ENCODE results near the gene PTPRM.

Gene PTPRM

GRCh38 chr18:8261651-8262091 lies 694.6 kb downstream of the PTPRM start:
- no peak for FAIRE-seq
- DNase-seq (ENCODE audit: low spot score) = no peak

GRCh38 chr18:8262221-8262620 lies 695.1 kb downstream of the PTPRM start:
- DNase-seq (ENCODE audit: low spot score) (no peak), FAIRE-seq (no peak)

- FAIRE-seq = no peak
Observed at GRCh38 chr18:8264116-8264515, 697.0 kb downstream of the PTPRM start.

GRCh38 chr18:8264861-8265411 lies 697.8 kb downstream of the PTPRM start:
- DNase-seq (ENCODE audit: low spot score) (no peak), FAIRE-seq (no peak)

More at GRCh38 chr18:8264116-8264515, 697.0 kb downstream of the PTPRM start:
- no peak for DNase-seq (ENCODE audit: low spot score)

- DNase-seq (ENCODE audit: low spot score) (no peak), FAIRE-seq (no peak)
Observed at GRCh38 chr18:8272254-8272653, 705.1 kb downstream of the PTPRM start.

GRCh38 chr18:8274370-8274769 lies 707.3 kb downstream of the PTPRM start:
- no peak for DNase-seq (ENCODE audit: low spot score)
- no peak for FAIRE-seq

DNA sequence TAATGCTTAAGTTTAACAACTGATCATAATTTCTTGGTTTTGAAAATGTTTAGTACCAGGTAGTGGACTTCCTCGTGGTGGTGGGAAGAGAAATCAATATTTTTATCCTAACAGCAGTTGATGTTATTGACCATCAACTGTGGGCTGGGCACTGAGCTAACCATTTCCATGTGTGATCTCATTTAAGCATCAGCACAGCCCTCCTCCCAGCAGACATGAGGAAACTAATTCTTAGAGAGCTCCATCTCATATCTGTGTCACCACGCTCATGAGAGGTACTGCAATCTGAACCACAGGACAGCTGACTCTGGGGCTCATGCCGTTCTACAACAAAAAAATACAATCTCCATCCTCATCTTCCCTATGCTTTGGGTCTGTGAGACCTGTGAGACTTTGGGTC lies 709.3 kb downstream of the PTPRM start:
- DNase-seq (ENCODE audit: low spot score) (no peak), FAIRE-seq (no peak)

GRCh38 chr18:8277270-8277669 lies 710.2 kb downstream of the PTPRM start:
- no peak for DNase-seq (ENCODE audit: low spot score)
- FAIRE-seq = no peak

DNA sequence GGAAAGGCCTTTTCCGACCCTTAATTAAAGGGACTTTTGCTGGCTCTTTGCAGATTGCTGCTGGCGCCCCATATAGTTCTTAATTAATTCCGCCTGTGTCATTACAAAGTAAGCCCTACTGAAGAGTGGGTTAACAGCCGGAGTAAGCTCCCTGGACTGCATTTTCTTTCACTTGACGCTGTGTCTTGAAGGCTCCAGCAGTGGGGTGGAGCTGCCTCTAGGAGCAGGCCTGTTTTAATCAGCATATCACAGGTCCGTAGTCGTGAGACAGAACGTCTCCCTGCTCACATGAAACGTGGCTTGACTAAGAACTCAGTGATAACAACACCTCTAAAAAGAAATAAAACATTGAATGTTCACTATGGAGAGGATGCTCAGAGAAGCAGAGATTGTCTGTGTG lies 712.2 kb downstream of the PTPRM start:
- FAIRE-seq = no peak

DNA sequence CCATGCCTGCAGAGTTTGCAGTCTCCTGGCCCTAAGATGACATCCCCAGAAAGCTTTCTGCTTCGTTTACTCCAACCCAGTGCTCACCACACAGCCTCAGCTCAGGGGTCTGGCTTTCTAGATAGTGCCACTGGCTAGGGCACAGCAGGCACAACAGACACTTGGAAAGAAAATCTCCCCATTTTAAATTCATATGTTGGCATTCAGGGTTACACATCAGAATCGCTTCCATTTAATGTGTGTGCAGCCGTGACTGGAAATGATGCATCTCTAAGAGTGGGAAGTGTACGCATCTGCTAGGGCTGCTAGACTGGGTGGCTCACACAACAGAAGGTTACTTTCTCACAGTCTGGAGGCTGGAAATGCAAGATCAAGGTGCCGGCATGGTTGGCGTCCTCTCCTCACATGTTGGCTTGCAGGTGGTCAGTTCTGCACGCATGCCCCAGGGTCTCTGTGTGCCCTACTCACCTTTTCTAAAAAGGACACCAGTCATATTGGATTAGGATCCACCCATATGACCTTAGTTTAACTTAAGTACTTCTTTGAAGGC lies 712.7 kb downstream of the PTPRM start:
- no peak for DNase-seq (ENCODE audit: low spot score)
- FAIRE-seq = no peak

More for the DNA sequence above, 712.2 kb downstream of the PTPRM start:
- DNase-seq (ENCODE audit: low spot score) = no peak

- FAIRE-seq (no peak), DNase-seq (ENCODE audit: low spot score) (no peak)
Observed at GRCh38 chr18:8283891-8284585, 716.9 kb downstream of the PTPRM start.

- no peak for DNase-seq (ENCODE audit: low spot score)
- no peak for FAIRE-seq
Observed at GRCh38 chr18:8286303-8286702, 719.2 kb downstream of the PTPRM start.

DNA sequence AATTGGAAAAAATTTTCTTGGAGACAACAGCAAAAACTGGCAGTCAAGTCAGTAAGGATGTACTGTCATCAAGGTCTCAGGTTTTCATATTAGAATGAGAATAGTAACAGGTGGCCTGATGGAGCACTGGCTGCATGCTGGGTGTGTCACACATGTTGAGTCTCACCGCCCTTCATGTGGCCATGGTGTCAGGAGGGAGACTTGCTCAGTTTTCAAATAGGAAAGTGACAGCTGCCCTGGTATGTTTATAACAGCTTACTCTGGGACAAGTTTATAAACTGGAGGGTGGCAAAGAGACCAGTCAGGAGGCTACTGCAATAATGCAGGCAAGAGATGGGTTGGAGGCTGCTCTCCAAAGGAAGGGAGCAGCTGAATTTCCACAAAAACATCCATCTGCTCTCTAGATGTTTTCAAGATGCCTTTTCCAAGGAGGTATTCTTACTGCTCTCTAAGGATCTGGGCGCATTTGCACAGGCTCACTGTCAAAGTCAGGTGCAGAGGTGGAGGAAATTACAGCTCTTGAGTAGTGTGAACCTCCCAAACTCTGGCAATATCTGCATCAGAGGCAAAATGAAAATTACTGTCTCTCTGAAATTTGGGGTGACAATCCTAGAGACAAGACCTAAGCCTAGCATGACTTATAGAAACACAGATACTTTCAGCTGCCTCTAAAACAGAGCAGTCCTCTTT lies 720.2 kb downstream of the PTPRM start:
- no peak for DNase-seq (ENCODE audit: low spot score)
- FAIRE-seq = no peak

GRCh38 chr18:8288472-8289195 lies 721.5 kb downstream of the PTPRM start:
- DNase-seq (ENCODE audit: low spot score) (no peak), FAIRE-seq (no peak)

- FAIRE-seq (no peak), DNase-seq (ENCODE audit: low spot score) (no peak)
Observed at GRCh38 chr18:8290435-8290834, 723.3 kb downstream of the PTPRM start.

- DNase-seq (ENCODE audit: low spot score) = no peak
- no peak for FAIRE-seq
Observed at GRCh38 chr18:8290913-8291312, 723.8 kb downstream of the PTPRM start.

- no peak for DNase-seq (ENCODE audit: low spot score)
- FAIRE-seq = no peak
Observed at GRCh38 chr18:8293184-8293583, 726.1 kb downstream of the PTPRM start.

GRCh38 chr18:8296886-8297616 lies 729.9 kb downstream of the PTPRM start:
- no peak for FAIRE-seq
- no peak for DNase-seq (ENCODE audit: low spot score)

DNA sequence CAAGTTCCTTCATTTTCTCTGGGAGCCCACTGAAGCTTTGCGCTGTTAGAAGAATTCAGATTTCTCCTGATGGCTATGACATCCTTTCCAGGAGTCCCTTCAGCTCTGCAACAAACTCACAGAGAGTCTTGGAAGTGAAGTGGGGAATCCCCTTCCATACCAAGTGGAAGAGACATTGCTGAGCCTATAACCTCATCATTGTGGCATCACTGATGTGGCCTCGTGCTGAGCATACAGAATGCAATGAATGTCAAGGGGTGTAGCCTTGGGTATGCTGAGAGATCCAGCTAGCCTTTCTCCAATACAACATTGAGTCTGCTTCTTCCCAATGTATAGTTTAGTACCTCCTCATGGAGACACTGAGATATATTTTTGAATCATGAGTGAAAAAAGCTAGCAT lies 731.1 kb downstream of the PTPRM start:
- FAIRE-seq (no peak), DNase-seq (ENCODE audit: low spot score) (peak; percentile 17)

- FAIRE-seq = no peak
- no peak for DNase-seq (ENCODE audit: low spot score)
Observed at GRCh38 chr18:8299054-8299980, 732.2 kb downstream of the PTPRM start.
